GM23248 (cell line): ENCODE results near the gene PRAMEF13. TPM values are rescaled to one million over a fixed set of nuclear protein-coding genes. Genes with fewer than 3 reads are reported as not detected.
"Not testable (repeated sequence)": the region's sequence is repeated elsewhere in the genome, so short reads cannot be mapped to it uniquely, and the experiment has no call there.

Experiments used
- DNase-seq: peaks from one replicate; pipeline ENCODE4 v3.0.0-alpha.2; 2015
- H2AFZ ChIP-seq: fragments of 200-600 bp; sonication (generic); 2 replicates; pipeline ENCODE4 v1.6.1; 2016; ENCODE audit warnings: antibody characterized with exemption
- H3F3A ChIP-seq: fragments of 200-600 bp; sonication (generic); 2 replicates; pipeline ENCODE4 v1.6.1; 2016; ENCODE audit warnings: mild to moderate bottlenecking, antibody characterized with exemption, mixed run types; ENCODE audit not compliant: insufficient read depth
- H3K27ac ChIP-seq: fragments of 200-600 bp; sonication (generic); 2 replicates; pipeline ENCODE4 v1.5.1; 2016; ENCODE audit warnings: mild to moderate bottlenecking
- H3K27me3 ChIP-seq: fragments of 200-600 bp; sonication (generic); replicated peaks from 2 replicates; pipeline ENCODE4 v1.6.1; 2016; ENCODE audit warnings: mild to moderate bottlenecking; ENCODE audit not compliant: insufficient read depth
- H3K36me3 ChIP-seq: fragments of 200-600 bp; sonication (generic); 2 replicates; pipeline ENCODE4 v1.6.1; 2016; ENCODE audit warnings: low read depth, mild to moderate bottlenecking
- H3K4me1 ChIP-seq: fragments of 200-600 bp; sonication (generic); 2 replicates; pipeline ENCODE4 v1.6.1; 2016; ENCODE audit warnings: mild to moderate bottlenecking; ENCODE audit not compliant: insufficient read depth
- H3K4me2 ChIP-seq: fragments of 200-600 bp; sonication (generic); one replicate; pipeline ENCODE4 v1.6.1; 2016; ENCODE audit warnings: mild to moderate bottlenecking; ENCODE audit not compliant: unreplicated experiment
- H3K4me3 ChIP-seq: fragments of 200-600 bp; sonication (generic); 2 replicates; pipeline ENCODE4 v1.5.1; 2016; ENCODE audit warnings: mild to moderate bottlenecking
- H3K79me2 ChIP-seq: fragments of 200-600 bp; sonication (generic); 2 replicates; pipeline ENCODE4 v1.6.1; 2016; ENCODE audit warnings: mild to moderate bottlenecking; ENCODE audit not compliant: insufficient read depth
- H3K9ac ChIP-seq: fragments of 200-600 bp; sonication (generic); 2 replicates; pipeline ENCODE4 v1.6.1; 2016; ENCODE audit warnings: mild to moderate bottlenecking
- H3K9me2 ChIP-seq: fragments of 200-600 bp; sonication (generic); 2 replicates; pipeline ENCODE4 v1.6.1; 2016; ENCODE audit warnings: mixed run types, mild to moderate bottlenecking, moderate library complexity; ENCODE audit not compliant: insufficient read depth
- H3K9me3 ChIP-seq: fragments of 200-600 bp; sonication (generic); one replicate; pipeline ENCODE4 v1.6.1; 2017; ENCODE audit warnings: low read depth
- H4K20me1 ChIP-seq: fragments of 200-600 bp; sonication (generic); 2 replicates; pipeline ENCODE4 v1.6.0; 2016; ENCODE audit not compliant: insufficient read depth
- WGBS, 2 experiments: methylation state at CpG; one replicate each; pipeline ENCODE4 v1.1.6; 2015 to 2017; ENCODE audit warnings: low lambda C conversion rate in 2 of 2, low coverage in 1 of 2; ENCODE audit errors: missing lambda C conversion rate in 2 of 2; 5-methylcytosine and 5-hydroxymethylcytosine counted together
- in situ Hi-C: fragments of 300-500 bp; cut with MboI; formaldehyde crosslinking; loops from 2 replicates; pipeline ENCODE4 v1.15.0; 2020
- polyA plus RNA-seq: library from polyadenylated mRNA; unstranded; fragments of >200 nt; fragmentation: Nextera tagmentation; extraction: Ambion mirVana; gene quantifications from 2 replicates; pipeline ENCODE4 v1.2.1, GENCODE V29; 2016
- total RNA-seq: library from RNA; depleted of rRNA; stranded (reverse); fragments of >200 nt; shearing (Covaris generic); gene quantifications from 2 replicates; pipeline ENCODE4 v1.2.3, GENCODE V29; 2014; rRNA removed

The PRAMEF13 gene
- total RNA-seq (not detected in 2 replicates), polyA plus RNA-seq (not detected in 2 replicates)

- H3K36me3 ChIP-seq, H3K79me2 ChIP-seq, H3K4me1 ChIP-seq, H3K4me2 ChIP-seq, H2AFZ ChIP-seq, H3K9me3 ChIP-seq, H3F3A ChIP-seq, in situ Hi-C loops, H4K20me1 ChIP-seq, H3K27ac ChIP-seq, DNase-seq, H3K4me3 ChIP-seq, H3K9me2 ChIP-seq, H3K9ac ChIP-seq, H3K27me3 ChIP-seq: not testable (repeated sequence)
- WGBS, 2 experiments: 17 to 33% methylated on average over 2 to 4 of the region's 5 CpGs
Measured at GRCh38 chr1:13201309-13201708, at the start of gene PRAMEF13. Gene PRAMEF13 (minus strand): TSS chr1:13201409. CDS start chr1:13199589, 1,820 bp downstream.

GRCh38 chr1:13247122-13247521 is 45.9 kb upstream of the PRAMEF13 start:
- H3K27ac ChIP-seq, H3K79me2 ChIP-seq, H3K9me3 ChIP-seq, H3F3A ChIP-seq, H2AFZ ChIP-seq, H3K9me2 ChIP-seq, H4K20me1 ChIP-seq, H3K27me3 ChIP-seq, H3K4me3 ChIP-seq, H3K4me2 ChIP-seq, in situ Hi-C loops, H3K36me3 ChIP-seq, DNase-seq, H3K9ac ChIP-seq, H3K4me1 ChIP-seq: not testable (repeated sequence)
- 42 to 47% methylated on average over 6 to 7 of the region's 7 CpGs for WGBS, 2 experiments

GRCh38 chr1:13246554-13246871 is 45.3 kb upstream of the PRAMEF13 start:
- H3K4me2 ChIP-seq, H4K20me1 ChIP-seq, H3K27ac ChIP-seq, H3K79me2 ChIP-seq, in situ Hi-C loops, H3F3A ChIP-seq, H3K9me3 ChIP-seq, H3K9me2 ChIP-seq, H2AFZ ChIP-seq, H3K36me3 ChIP-seq, DNase-seq, H3K27me3 ChIP-seq, H3K9ac ChIP-seq, H3K4me3 ChIP-seq, H3K4me1 ChIP-seq: not testable (repeated sequence)
- 30 to 40% methylated on average over 2 of the region's 2 CpGs for WGBS, 2 experiments

- H3K9me3 ChIP-seq, DNase-seq, H4K20me1 ChIP-seq, H3K27me3 ChIP-seq, H3K4me1 ChIP-seq, H3K79me2 ChIP-seq, H2AFZ ChIP-seq, H3K9me2 ChIP-seq, H3K9ac ChIP-seq, H3K4me3 ChIP-seq, H3K27ac ChIP-seq, H3K36me3 ChIP-seq, in situ Hi-C loops, H3K4me2 ChIP-seq, H3F3A ChIP-seq: not testable (repeated sequence)
- 15 to 22% methylated on average over 5 of the region's 5 CpGs for WGBS, 2 experiments
Measured at GRCh38 chr1:13245841-13246553, 44.8 kb upstream of the PRAMEF13 start.

- H3K36me3 ChIP-seq, H3K4me2 ChIP-seq, H3K4me1 ChIP-seq, H2AFZ ChIP-seq, H3K9me3 ChIP-seq, H3K4me3 ChIP-seq, H3K27ac ChIP-seq, DNase-seq, H3K9me2 ChIP-seq, H3K27me3 ChIP-seq, H3K79me2 ChIP-seq, H3K9ac ChIP-seq, in situ Hi-C loops, H3F3A ChIP-seq, H4K20me1 ChIP-seq: not testable (repeated sequence)
- WGBS, 2 experiments: 28 to 37% methylated on average over 9 of the region's 9 CpGs
Measured at GRCh38 chr1:13243536-13244263, 42.5 kb upstream of the PRAMEF13 start.

GRCh38 chr1:13239633-13240032 is 38.4 kb upstream of the PRAMEF13 start:
- H3K4me3 ChIP-seq, H3F3A ChIP-seq, H4K20me1 ChIP-seq, H3K4me1 ChIP-seq, DNase-seq, H3K4me2 ChIP-seq, H3K9ac ChIP-seq, H3K79me2 ChIP-seq, H3K36me3 ChIP-seq, H3K27me3 ChIP-seq, H2AFZ ChIP-seq, H3K27ac ChIP-seq, H3K9me3 ChIP-seq, in situ Hi-C loops, H3K9me2 ChIP-seq: not testable (repeated sequence)
- 46 to 48% methylated on average over 4 of the region's 4 CpGs for WGBS, 2 experiments

GRCh38 chr1:13237572-13237971 is 36.4 kb upstream of the PRAMEF13 start:
- H3K36me3 ChIP-seq, H3F3A ChIP-seq, H3K9me3 ChIP-seq, DNase-seq, H3K27ac ChIP-seq, H3K9me2 ChIP-seq, H3K79me2 ChIP-seq, H2AFZ ChIP-seq, H3K4me3 ChIP-seq, in situ Hi-C loops, H4K20me1 ChIP-seq, H3K9ac ChIP-seq, H3K27me3 ChIP-seq, H3K4me1 ChIP-seq, H3K4me2 ChIP-seq: not testable (repeated sequence)
- WGBS, 2 experiments: 27% methylated on average over 4 of the region's 4 CpGs
